Ovary (tissue), 3 donors: ENCODE data around the gene CBX1.
"Not testable (repeated sequence)": the region's sequence is repeated elsewhere in the genome, so short reads cannot be mapped to it uniquely, and the experiment has no call there.

Source experiments
- POLR2A ChIP-seq: fragments of 450-650 bp; IDR thresholded peaks from one replicate; pipeline ENCODE4 v1.6.1; 2017; ENCODE audit warnings: antibody characterized with exemption, mild to moderate bottlenecking, moderate library complexity
- TF ChIP-seq, protein P1 (sequence below), 3 donors: fragments of 450-650 bp in 2 of 3; fragments of 200-600 bp in 1 of 3; IDR thresholded peaks; one replicate each; pipeline versions ENCODE4 v1.5.1 to v1.8.0; 2016 to 2022; ENCODE audit warnings: antibody characterized with exemption in 3 of 3, mild to moderate bottlenecking in 1 of 3
- donor health status: DM: no; HTN: no; CAD: no.

DNA sequence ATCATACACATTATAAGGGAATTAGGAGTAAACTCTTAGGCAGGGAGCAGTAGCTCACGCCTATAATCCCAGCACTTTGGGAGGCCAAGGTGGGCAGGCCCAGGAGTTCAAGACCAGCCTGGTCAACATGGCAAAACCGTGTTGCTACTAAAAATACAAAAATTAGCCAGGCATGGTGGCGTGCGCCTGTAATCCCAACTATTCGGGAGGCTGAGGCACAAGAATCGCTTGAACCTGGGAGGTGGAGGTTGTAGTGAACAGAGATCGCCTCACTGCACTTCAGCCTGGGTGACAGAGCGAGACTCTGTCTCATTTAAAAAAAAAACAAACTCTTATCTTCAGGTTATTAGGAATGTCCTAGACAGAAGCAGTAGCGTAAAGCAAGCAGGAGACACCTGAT lies 28.5 kb downstream of the CBX1 start:
- TF ChIP-seq, protein P1, sequence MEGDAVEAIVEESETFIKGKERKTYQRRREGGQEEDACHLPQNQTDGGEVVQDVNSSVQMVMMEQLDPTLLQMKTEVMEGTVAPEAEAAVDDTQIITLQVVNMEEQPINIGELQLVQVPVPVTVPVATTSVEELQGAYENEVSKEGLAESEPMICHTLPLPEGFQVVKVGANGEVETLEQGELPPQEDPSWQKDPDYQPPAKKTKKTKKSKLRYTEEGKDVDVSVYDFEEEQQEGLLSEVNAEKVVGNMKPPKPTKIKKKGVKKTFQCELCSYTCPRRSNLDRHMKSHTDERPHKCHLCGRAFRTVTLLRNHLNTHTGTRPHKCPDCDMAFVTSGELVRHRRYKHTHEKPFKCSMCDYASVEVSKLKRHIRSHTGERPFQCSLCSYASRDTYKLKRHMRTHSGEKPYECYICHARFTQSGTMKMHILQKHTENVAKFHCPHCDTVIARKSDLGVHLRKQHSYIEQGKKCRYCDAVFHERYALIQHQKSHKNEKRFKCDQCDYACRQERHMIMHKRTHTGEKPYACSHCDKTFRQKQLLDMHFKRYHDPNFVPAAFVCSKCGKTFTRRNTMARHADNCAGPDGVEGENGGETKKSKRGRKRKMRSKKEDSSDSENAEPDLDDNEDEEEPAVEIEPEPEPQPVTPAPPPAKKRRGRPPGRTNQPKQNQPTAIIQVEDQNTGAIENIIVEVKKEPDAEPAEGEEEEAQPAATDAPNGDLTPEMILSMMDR (IDR thresholded peaks at IDR 0.05): not testable (repeated sequence)
- TF ChIP-seq POLR2A: not testable (repeated sequence)
